Measurements from ENCODE around the gene MAP4. TPM values are rescaled to one million over a fixed set of nuclear protein-coding genes. Genes with fewer than 3 reads are reported as not detected.

The MAP4 gene
- total RNA-seq, 1 donor from 2014 or later = 319 TPM

GRCh38 chr3:47930979-47931378, 85.2 kb downstream of the MAP4 start:
- TF ChIP-seq, protein P1, sequence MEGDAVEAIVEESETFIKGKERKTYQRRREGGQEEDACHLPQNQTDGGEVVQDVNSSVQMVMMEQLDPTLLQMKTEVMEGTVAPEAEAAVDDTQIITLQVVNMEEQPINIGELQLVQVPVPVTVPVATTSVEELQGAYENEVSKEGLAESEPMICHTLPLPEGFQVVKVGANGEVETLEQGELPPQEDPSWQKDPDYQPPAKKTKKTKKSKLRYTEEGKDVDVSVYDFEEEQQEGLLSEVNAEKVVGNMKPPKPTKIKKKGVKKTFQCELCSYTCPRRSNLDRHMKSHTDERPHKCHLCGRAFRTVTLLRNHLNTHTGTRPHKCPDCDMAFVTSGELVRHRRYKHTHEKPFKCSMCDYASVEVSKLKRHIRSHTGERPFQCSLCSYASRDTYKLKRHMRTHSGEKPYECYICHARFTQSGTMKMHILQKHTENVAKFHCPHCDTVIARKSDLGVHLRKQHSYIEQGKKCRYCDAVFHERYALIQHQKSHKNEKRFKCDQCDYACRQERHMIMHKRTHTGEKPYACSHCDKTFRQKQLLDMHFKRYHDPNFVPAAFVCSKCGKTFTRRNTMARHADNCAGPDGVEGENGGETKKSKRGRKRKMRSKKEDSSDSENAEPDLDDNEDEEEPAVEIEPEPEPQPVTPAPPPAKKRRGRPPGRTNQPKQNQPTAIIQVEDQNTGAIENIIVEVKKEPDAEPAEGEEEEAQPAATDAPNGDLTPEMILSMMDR (IDR thresholded peaks at IDR 0.05; ENCODE audit: partially characterized antibody, unreplicated experiment) = no peak
- Mint-ChIP-seq H3K9me3 (ENCODE audit: unreplicated experiment) (no peaks in the 10 kb centered on the region), H3K36me3 (ENCODE audit: unreplicated experiment) (no peaks in the 10 kb centered on the region), H3K27ac (ENCODE audit: unreplicated experiment) (no peak overlapping the region), H3K4me3 (ENCODE audit: unreplicated experiment) (no peak overlapping the region), H3K4me1 (ENCODE audit: low read depth, unreplicated experiment) (no peaks in the 10 kb centered on the region), H3K27me3 (ENCODE audit: unreplicated experiment) (peaks cover 5% of the 10 kb centered on the region)
- no peak for DNase-seq

DNA sequence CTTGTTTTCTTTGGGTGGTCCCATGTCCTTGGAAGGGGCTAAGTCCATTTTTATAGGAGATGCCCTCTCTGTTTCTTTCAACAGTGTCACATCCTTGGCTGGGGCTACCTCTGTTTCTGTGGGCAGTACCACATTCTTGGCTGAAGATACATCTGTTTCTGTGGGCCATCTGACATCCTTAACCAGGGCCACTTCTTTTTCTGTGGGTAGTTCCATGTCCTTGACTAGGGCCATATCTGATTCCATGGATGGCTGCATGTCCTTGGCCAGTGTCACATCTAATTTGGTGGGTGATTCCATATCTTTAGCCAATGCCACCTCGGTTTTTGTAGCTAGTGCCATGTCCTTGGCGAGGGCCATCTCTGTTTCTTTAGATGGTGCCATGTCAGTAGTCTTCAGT, 99.5 kb downstream of the MAP4 start:
- Mint-ChIP-seq H3K36me3 (ENCODE audit: unreplicated experiment) (peaks cover 5% of the 10 kb centered on the region), H3K27me3 (ENCODE audit: unreplicated experiment) (peaks cover 5% of the 10 kb centered on the region), H3K4me1 (ENCODE audit: low read depth, unreplicated experiment) (no peaks in the 10 kb centered on the region), H3K27ac (ENCODE audit: unreplicated experiment) (no peak overlapping the region), H3K4me3 (ENCODE audit: unreplicated experiment) (no peak overlapping the region), H3K9me3 (ENCODE audit: unreplicated experiment) (peaks cover 3% of the 10 kb centered on the region)
- TF ChIP-seq, protein P1 (IDR thresholded peaks at IDR 0.05; ENCODE audit: partially characterized antibody, unreplicated experiment) = no peak
- no peak for DNase-seq

GRCh38 chr3:47916201-47916600, 100.0 kb downstream of the MAP4 start:
- peaks cover 2% of the 10 kb centered on the region for H3K4me1 Mint-ChIP-seq (ENCODE audit: low read depth, unreplicated experiment)
- H3K27me3 Mint-ChIP-seq (ENCODE audit: unreplicated experiment) = peaks cover 4% of the 10 kb centered on the region
- no peak overlapping the region for H3K4me3 Mint-ChIP-seq (ENCODE audit: unreplicated experiment)
- H3K36me3 Mint-ChIP-seq (ENCODE audit: unreplicated experiment) = peaks cover 6% of the 10 kb centered on the region
- H3K9me3 Mint-ChIP-seq (ENCODE audit: unreplicated experiment) = peaks cover 3% of the 10 kb centered on the region
- no peak for DNase-seq
- TF ChIP-seq, protein P1 (IDR thresholded peaks at IDR 0.05; ENCODE audit: partially characterized antibody, unreplicated experiment) = no peak
- no peak overlapping the region for H3K27ac Mint-ChIP-seq (ENCODE audit: unreplicated experiment)

- Mint-ChIP-seq H3K4me3 (ENCODE audit: unreplicated experiment) (no peak overlapping the region), H3K4me1 (ENCODE audit: low read depth, unreplicated experiment) (peaks cover 20% of the 10 kb centered on the region), H3K27ac (ENCODE audit: unreplicated experiment) (no peak overlapping the region), H3K27me3 (ENCODE audit: unreplicated experiment) (peaks cover 12% of the 10 kb centered on the region), H3K9me3 (ENCODE audit: unreplicated experiment) (peaks cover 6% of the 10 kb centered on the region), H3K36me3 (ENCODE audit: unreplicated experiment) (peaks cover 11% of the 10 kb centered on the region)
- DNase-seq = no peak
- TF ChIP-seq, protein P1 (IDR thresholded peaks at IDR 0.05; ENCODE audit: partially characterized antibody, unreplicated experiment) = no peak
Observed at GRCh38 chr3:47912006-47912504, 104.2 kb downstream of the MAP4 start.

DNA sequence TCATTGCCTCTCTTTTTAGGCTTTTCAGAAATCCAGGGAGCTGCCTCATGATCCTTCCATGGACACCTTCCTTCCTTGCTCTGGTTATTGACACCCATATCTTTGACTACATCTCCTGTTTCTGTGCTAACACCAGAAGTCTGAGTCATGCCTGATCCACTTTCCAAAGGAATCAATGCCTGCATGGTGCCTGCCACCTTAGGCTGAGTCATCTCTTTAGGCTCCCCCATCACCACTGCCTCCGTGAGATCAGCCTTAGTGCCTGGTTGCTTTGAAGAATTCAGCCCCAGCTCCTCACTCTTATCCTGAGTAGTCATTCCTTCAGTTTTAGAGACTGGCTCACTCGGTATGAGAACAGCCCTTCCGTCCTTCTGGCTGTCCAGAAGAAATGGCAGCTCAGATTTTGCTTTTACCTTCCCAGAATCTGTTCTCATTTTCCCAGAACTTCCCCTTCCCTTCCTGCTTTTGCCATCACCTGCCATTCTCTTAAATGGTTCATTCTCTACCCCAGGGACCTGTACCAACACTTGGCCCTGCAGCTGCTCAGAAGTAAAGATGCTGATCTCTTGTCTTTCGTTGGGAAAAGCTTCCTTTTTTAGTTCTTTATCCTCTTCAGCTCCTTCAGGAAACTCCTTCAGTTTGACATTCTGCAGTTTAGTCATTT, 105.3 kb downstream of the MAP4 start:
- Mint-ChIP-seq H3K9me3 (ENCODE audit: unreplicated experiment) (peaks cover 6% of the 10 kb centered on the region), H3K36me3 (ENCODE audit: unreplicated experiment) (peaks cover 11% of the 10 kb centered on the region), H3K4me1 (ENCODE audit: low read depth, unreplicated experiment) (peaks cover 20% of the 10 kb centered on the region), H3K27ac (ENCODE audit: unreplicated experiment) (peak overlapping the region; percentile 67), H3K27me3 (ENCODE audit: unreplicated experiment) (peaks cover 12% of the 10 kb centered on the region), H3K4me3 (ENCODE audit: unreplicated experiment) (peak overlapping the region; percentile 58)
- TF ChIP-seq, protein P1 (IDR thresholded peaks at IDR 0.05; ENCODE audit: partially characterized antibody, unreplicated experiment) = no peak
- no peak for DNase-seq

Measured in glutamatergic neuron (in vitro differentiated cells).